CD4-positive, alpha-beta T cell treated with Interleukin-1 beta for 1 hour (primary cell): ENCODE measurements around the gene MDM1.

ENCODE experiments used
- DNase-seq, 2 donors: peaks; one replicate each; pipeline ENCODE4 v3.0.0-alpha.2; 2020 to 2022

The MDM1 gene

GRCh38 chr12:68270358-68270757, 61.8 kb downstream of the MDM1 start:
- DNase-seq: no peak

GRCh38 chr12:68269779-68270178, 62.4 kb downstream of the MDM1 start:
- DNase-seq: no peak

- no peak for DNase-seq
Observed at GRCh38 chr12:68268967-68269366, 63.2 kb downstream of the MDM1 start.

GRCh38 chr12:68267892-68268396, 64.2 kb downstream of the MDM1 start:
- DNase-seq: no peak

- DNase-seq: no peak
Observed at GRCh38 chr12:68264857-68265256, 67.3 kb downstream of the MDM1 start.

- no peak for DNase-seq
Observed at GRCh38 chr12:68264158-68264855, 67.9 kb downstream of the MDM1 start.

GRCh38 chr12:68263366-68263765, 68.8 kb downstream of the MDM1 start:
- DNase-seq: no peak

- no peak for DNase-seq
Observed at GRCh38 chr12:68261896-68262295, 70.3 kb downstream of the MDM1 start.

GRCh38 chr12:68260153-68260552, 72.0 kb downstream of the MDM1 start:
- no peak for DNase-seq

- no peak for DNase-seq
Observed at GRCh38 chr12:68259318-68259940, 72.7 kb downstream of the MDM1 start.

- no peak for DNase-seq
Observed at GRCh38 chr12:68253504-68253903, 78.7 kb downstream of the MDM1 start, which contains the start of gene IL22. TSS of gene IL22 (minus strand) at chr12:68253604. CDS start at chr12:68253448, 156 bp downstream.

GRCh38 chr12:68252077-68252476, 80.1 kb downstream of the MDM1 start:
- DNase-seq: no peak

- no peak for DNase-seq
Observed at GRCh38 chr12:68250454-68250853, 81.7 kb downstream of the MDM1 start.

- DNase-seq: no peak
Observed at GRCh38 chr12:68247785-68248184, 84.4 kb downstream of the MDM1 start.

GRCh38 chr12:68246350-68246749, 85.8 kb downstream of the MDM1 start:
- DNase-seq: no peak

GRCh38 chr12:68245180-68246021, 86.8 kb downstream of the MDM1 start:
- DNase-seq: no peak
